Daoy (cell line): ENCODE data around the gene TMEM52B. TPM values are rescaled to one million over a fixed set of nuclear protein-coding genes. Genes with fewer than 3 reads are reported as not detected.
"Not testable (repeated sequence)": the region's sequence is repeated elsewhere in the genome, so short reads cannot be mapped to it uniquely, and the experiment has no call there.

Source experiments
- DNase-seq: peaks from one replicate; pipeline ENCODE4 v3.0.0-alpha.2; 2015; ENCODE audit warnings: low read depth
- total RNA-seq: library from RNA; depleted of rRNA; stranded (reverse); fragments of >200 nt; shearing (Covaris generic); gene quantifications from 2 replicates; pipeline ENCODE4 v1.2.3, GENCODE V29; 2014

Gene TMEM52B
- total RNA-seq, 1 experiment from 2014 or later = 1.8 TPM

DNA sequence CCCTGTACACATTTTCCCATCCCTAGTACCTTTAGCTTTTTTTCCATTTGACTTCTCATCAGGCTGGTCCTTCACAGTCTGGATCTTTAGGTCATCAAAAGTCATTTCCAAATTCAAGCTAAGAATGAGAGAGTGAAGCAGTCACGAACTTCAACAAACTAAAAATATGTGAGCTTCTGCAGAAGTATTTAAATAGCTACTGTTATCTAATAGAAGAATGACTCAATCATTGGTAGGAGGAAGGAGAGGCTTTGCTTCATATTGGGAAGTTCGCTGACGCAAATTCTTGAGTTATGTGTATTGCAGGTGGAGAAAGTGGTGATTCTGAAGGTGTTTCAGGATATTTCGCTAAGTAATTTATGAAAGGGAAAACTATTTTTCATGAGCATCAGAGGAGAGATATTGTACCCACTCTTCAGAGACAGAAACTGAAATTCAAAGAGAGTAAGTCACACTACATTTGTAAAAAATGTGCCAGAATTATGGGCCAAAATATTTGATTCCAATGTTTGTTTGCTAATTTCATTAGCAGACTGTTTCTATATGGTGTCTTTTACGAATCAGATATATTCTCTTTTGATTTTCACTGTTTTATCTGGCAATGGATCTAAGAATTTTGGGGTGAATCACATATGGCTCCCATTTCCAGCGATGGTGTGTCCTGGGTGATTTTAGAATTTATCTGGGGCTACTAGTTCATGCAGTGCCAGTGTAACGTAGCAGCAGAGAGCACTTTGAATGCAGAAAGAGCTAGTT lies 6.7 kb upstream of the TMEM52B start, which contains the start of gene OLR1:
OLR1 (minus strand) TSS at position 160 of the 756 bp plus-strand sequence; CDS start at position 105, 55 bp downstream.
- DNase-seq = no peak

DNA sequence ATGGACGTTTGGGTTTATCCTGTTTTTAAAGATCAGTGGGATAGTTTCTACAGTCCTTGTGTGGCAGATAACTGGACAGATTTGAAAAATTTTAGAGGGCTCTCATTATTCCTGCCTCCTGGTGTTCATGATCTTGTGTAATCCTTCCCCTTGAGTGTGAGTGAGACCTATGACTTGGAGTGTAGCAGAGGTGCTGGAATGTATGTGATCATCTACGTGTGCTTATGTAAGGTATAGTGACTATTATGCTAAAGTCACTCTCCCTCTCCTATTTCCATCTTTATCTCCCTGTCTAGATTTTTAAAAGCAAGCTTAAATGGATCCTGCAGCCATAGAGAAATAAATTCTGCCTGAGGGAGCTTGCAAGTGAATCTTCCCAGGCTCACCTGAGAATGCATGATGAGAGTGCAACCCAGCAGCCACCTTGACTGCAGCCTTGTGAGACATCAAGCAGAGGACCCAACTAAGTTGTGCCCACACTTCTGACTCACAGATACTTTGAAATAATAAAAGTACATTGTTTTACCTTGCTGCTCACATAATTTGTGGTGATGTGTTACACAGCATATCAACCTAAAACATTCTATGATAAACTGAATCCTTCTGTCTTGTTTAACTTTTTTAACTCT lies 3.7 kb upstream of the TMEM52B start:
- DNase-seq = no peak

DNA sequence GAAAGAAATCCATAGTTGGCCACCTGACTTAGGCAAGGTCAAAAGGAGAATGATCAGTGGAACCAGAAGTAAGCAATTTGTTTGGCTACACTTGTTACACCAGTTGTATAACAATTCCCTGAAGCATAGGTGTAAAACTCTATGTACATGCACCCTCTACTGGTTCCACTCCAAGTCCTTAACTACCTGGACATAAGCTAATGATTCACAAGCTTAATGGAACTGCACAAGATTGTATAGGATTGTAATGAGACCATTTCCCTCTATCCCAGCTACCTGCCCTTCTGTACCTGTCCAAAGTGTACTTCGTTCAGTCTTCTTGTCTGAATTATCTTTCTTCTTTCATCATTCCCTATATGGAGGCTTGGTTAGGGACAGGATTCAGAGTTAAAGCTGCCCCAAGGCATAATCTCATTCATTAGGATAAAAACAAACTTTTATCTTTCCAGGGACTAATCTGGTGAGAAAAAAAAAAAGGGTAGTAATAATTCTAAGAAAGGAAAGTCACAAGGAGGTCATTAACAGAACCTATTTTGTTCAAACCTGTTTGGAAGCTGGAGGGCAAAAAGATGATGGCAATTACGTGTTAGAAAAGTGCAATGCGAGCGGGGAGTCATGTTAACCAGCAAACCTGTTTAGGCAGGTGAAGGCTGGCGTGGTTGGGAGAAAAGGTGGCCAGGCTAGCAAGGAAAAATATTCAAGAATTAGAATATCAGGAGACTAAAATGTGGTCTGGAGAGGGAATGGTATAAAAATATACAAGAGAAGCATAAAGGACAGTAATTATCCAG lies 2.8 kb upstream of the TMEM52B start:
- DNase-seq = no peak

DNA sequence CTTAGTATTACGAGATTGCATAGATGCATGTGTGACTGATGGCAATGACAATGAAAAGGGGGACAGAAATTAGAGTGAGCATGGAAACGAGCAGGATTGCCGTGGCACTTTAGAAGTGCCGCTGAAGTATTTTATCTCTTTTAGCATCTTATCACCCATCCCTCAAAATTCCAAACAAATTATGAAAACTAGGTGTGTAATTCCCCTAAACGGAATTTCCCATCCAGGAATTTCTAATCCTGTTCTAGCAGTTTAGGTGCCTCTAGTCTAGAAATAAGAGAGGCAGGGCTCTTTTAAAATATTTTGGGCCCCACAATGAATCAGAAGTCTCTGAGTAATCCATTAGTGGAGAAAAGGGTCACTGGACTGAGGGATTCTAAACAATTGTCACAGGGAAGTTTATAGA lies 947 bp downstream of the TMEM52B start:
- DNase-seq = no peak

DNA sequence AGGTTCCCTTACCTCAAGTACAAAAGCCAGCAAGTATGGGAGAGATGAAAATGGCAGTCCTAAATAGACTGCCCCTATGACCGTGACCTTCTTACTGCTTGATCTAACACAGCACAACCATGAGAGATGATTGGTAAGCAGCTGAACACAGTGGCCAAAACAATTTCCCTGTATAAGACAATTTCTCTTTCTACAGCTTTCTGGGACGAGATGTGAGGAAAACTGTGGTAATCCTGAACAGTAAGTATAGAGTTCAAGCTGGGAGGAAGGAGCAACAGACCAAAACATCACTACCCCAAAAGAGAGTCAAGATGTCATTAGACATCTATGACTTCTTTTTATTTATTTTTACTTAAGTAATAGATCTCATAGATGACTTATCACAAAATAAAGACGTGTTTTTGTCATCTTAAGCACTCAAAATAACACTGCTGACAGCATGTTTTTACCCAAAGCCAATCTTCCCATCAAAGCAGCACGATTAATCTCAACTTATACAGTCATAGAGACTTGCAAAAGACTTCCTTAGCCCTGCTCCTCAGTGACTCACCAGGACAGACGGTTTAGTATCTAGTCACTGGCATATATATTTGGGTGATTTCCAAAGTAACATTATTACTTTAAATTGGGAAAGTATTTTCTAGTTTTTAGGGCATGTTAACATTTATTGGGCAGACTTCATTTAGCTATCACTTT lies 3.7 kb downstream of the TMEM52B start:
- peak; percentile 11 for DNase-seq

DNA sequence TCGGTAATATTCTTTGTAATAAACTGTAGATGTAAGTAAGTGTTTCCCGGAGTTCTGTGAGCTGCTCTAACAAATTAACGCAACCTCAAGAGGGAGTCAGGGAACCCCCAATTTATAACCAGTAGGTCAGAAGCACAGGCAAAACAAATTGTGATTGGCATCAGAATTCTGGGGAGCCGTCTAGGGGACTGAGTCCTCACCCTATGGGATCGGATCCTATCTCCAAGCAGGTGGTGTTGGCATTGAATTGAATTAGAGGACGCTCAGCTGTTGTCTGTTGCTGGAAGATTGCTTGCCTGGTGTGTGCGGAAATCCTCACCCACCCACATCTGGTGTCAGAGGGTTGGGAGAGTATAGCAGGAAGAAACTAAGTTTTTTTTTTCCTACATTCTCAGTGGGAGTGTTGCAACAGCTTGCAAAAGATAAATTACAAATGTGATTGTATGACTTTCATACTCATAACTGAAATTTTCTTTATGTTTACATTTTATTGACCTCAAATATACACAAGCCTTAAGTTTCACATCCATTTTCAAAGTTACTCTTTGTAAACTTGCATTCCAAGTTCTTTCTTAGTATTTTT lies 5.5 kb downstream of the TMEM52B start:
- DNase-seq = no peak

DNA sequence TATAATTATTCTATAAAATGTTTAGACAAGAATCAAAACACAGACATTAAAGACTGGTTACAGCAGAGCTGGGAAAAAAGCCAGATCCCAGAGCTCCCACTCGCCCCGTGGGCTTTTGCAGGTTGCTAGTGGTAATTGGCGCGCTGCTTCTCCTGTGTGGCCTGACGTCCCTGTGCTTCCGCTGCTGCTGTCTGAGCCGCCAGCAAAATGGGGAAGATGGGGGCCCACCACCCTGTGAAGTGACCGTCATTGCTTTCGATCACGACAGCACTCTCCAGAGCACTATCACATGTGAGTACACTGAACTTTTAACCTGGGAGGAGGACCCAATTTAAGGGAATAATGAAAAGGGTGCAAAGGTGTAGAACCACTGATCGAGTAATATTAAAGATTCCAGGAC lies 7.5 kb downstream of the TMEM52B start:
- no peak for DNase-seq

DNA sequence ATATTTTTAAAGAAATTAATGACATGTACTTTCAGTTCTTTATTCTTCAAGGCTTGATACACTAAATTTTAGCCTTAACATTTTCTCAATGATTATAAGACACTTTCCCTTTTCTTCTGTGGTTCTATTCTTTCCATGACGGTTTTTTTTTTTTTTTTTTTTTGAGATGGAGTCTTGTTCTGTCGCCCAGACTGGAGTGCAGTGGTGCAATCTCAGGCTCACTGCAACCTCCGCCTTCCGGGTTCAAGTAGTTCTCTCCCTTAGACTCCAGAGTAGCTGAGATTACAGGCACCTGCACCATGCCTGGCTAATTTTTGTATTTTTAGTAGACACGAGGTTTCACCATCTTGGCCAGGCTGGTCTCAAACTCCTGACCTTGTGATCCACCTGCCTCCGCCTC lies 8.1 kb downstream of the TMEM52B start:
- DNase-seq = not testable (repeated sequence)

DNA sequence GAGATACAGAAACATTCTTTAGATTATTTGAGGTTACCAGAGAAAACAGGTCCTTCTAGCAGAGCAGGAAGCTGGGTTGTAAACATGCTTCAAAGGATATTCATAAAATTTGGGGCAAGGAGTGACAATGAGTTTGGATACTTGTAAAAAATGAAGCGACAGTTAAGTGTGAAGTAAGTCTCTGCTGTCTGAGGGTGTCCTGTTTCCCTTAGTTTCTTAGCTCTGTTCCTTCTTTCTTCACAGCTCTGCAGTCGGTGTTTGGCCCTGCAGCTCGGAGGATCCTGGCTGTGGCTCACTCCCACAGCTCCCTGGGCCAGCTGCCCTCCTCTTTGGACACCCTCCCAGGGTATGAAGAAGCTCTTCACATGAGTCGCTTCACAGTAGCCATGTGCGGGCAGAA lies 10.8 kb downstream of the TMEM52B start:
- DNase-seq = no peak

DNA sequence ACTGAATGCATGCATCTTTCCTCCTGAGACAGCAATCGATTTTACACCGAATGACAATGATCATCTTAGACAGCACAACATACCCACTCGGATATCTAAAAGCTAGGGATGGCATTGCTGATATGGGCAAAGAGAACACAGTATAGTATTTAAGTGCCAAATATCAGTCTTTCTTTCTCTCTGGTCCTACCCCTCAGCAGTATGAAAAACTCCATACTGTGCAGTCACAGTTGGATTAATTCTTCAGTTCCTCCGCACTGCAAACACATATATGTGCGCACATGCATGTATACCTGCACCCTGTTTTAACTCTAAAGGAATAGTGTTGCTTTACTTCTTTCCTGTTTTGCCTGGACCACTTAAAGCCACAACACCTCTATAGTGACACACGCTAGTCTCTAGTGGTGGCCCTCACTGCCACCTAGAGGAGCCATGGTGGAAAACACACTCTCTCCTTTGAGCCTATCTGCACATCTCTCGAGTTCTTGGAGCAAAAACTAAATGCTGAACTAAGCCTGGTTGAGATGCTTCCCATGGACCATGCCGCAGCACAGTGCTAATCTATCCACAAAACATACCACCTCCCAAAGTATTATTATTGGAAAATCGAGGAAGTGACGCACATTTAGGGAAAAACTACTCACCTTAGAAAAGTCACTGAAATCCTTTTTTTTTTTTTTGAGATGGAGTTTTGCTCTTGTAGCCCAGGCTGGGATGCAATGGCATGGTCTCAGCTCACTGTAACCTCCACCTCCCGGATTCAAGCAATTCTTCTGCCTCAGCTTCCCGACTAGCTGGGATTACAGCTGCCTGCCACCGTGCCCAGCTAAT lies 11.9 kb downstream of the TMEM52B start:
- DNase-seq = peak; percentile 48

DNA sequence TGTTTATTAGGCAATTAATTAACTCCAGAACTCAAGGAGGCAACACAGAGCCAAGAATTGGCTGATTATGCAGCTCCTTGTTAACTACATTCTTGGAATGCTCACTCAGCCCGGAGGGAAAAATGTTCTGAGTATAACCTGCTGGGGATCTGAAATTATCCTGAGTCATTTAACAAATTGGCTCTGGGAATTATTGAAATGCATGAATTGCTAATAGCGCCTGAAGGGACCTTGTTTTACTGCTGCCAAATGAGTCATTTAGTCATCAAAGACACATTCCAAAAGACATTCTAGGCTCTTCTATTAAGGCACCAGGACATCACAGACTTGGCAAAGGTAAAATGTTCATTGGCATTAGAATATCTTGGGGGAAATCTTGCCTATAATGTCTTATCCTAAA lies 13.0 kb downstream of the TMEM52B start:
- DNase-seq = peak; percentile 25

DNA sequence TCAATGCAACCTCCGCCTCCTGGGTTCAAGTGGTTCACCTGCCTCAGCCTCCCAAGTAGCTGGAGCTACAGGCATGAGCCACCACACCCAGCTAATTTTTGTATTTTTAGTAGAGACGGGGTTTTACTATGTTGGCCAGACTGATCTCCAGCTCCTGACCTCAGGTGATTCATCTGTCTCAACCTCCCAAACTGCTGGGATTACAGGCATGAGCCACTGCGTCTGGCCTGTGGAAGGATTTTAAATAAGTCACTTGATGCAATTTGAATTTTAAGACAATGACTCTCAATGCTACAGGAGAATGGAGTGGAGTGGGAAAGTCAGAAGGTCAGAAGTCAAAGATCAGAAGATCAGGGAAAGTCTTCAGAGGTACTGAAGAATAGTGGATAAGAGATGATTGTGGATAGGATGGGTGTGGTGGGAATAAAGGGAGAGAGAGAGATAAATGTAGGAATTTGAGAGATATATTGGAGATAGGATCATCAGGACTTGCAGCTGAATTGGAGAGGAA lies 15.4 kb downstream of the TMEM52B start:
- no peak for DNase-seq

DNA sequence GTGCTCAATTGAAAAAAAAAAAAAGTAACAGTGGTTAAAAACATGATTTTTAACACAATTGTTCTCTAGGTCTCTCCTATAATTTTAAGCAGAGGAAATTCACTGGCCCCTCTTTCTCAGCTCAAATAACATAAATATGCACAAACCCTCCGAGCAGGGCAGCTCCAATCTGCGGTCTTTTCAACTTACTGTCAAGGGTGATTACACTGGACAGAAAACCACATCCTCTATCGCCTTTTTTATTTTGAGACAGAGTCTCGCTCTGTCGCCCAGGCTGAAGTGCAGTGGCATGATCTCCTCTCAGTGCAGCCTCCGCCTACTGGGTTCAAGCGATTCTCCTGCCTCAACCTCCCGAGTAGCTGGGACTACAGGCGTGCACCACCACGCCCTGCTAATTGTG lies 17.4 kb downstream of the TMEM52B start:
- no peak for DNase-seq

DNA sequence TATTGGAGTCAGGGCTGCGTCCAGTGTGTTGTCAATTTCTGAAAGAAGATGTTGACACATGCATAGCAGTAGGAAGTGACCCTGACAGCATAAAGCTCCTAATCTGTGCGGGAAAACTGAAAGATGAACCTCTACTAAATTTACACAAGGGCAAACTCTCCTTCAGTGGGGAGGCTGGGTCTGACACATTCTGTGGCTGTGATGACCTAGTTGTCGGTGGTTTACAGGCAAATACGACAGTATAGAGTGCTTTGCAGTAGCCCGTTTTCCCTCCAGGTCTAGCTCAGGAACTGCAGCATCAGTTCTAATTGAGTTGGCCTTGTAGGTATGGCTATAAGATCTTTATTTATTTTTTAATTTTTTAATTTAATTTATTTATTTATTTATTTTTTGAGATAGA lies 19.0 kb downstream of the TMEM52B start:
- DNase-seq = no peak

DNA sequence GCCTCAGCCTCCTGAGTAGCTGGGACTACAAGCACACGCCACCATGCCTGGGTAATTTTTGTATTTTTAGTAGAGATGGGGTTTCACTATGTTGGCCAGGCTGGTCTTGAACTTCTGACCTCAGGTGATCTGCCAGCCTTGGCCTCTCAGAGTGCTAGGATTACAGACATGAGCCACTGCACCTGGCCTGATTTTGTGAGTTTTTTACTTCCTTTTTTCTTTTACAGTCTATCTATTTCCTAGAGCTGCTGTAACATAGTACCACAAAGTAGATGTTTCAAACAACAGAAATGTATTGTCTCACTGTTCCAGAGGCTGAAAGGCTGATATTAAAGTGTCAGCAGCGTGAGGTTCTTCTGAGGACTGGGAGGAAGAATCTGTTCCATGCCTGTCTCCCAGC lies 25.7 kb downstream of the TMEM52B start:
- not testable (repeated sequence) for DNase-seq

DNA sequence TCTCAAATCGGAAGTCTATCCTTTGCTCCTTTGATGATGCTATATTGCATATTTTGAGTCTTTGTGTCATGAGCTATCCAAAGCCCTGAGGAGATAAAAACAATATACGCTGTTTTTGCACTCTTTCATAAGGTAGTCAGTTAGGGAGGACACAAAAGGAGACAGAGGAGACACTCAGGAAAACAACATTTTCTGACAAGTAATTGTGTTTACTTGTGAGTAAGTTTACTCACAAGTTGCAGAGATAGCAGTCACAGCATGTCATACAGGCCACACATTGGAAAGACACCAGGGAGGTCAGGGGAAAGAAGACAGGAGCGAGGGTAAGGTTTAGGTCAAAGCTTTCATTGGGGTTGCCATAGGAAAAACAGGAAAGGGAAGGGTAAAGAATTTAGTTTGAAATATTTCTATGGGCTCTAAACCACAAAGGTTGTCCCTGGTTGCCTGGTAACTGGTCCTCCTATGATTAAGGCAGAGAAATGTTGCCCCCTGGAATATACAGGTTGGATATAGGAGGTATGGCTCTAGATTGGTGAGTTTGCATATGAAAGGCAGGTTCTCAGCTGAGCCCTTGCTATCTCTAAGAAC lies 26.5 kb downstream of the TMEM52B start:
- no peak for DNase-seq

DNA sequence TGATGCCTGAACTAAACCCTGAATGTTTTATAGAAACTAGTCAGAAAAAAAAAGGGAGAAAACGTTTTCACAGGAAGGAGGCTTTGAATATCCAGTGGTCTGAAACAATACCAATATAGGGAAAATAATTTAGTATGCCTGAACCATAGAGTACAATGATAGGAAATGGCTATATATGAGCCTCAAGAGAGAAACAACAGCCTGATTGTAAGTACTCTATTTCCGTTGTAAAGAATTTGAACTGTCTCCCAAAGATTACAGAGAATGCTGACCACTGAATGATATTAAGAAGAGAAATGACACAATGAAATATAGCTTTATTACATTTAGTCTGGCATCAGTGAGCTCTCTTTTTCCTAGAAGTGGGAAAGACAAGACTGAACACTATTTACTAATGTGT lies 28.3 kb downstream of the TMEM52B start:
- DNase-seq = no peak

DNA sequence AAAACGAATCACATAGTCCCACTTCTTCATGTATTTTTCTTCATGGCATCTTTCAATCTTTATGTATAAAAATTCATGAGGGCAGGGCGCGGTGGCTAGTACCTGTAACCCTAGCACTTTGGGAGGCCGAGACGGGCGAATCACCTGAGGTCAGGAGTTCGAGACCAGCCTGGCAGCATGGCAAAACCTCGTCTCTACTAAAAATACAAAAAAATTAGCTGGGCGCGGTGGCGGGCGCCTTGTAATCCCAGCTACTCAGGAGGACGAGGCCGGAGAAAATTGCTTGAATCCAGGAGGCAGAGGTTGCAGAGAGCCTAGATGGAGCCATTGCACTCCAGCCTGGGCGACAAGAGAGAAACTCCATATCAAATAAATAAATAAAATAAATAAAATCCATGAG lies 31.4 kb downstream of the TMEM52B start:
- no peak for DNase-seq

DNA sequence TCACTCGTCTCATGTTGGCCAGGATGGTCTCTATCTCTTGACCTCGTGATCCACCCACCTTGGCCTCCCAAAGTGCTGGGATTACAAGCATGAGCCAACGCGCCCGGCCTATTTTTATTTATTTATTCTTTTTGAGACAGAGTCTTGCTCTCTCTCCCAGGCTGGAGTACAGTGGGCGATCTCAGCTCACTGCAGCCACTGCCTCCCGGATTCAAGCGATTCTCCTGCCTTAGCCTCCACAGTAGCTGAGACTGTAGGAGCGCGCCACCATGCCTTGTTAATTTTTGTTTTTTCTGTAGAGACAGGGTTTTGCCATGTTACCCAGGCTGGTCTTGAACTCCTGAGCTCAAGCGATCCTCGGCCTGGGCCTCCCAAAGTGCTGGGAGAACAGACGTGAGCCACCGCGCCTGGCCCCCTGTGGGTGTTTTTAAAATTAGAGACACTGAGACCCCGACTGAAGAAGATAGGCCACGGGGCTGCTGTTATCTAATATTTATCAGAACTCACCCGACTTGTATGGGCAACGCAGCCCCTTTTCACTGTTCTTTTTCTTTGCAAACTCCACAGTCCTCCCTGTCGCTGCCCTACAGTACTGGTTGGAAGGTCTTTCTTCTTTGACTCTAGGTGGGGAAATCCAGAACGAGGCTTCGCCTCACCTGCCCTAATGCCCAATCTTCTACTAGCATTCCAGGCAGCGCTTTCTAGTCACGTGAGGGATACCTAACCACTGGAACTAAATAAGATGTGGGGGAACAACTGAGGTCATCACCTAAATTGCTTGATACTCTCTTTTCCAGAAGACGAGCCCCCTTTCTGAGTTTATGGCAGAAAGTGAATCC lies 32.5 kb downstream of the TMEM52B start:
- peak; percentile 2 for DNase-seq
